Adipocyte (in vitro differentiated cells): ENCODE measurements around the gene GANAB.

ENCODE experiments used
- DNase-seq: peaks from one replicate; pipeline ENCODE4 v3.0.0-alpha.2; 2015; ENCODE audit warnings: low read depth
- H3K27me3 ChIP-seq: replicated peaks from 2 replicates; pipeline ENCODE4 v1.7.0; 2013; ENCODE audit warnings: mild to moderate bottlenecking, low read length, moderate library complexity; ENCODE audit not compliant: control insufficient read depth, insufficient read depth
- H3K36me3 ChIP-seq: 2 replicates; pipeline ENCODE4 v1.7.0; 2013; ENCODE audit warnings: low read length, mild to moderate bottlenecking, moderate library complexity; ENCODE audit not compliant: control insufficient read depth, insufficient read depth, severe bottlenecking
- H3K4me1 ChIP-seq: 2 replicates; pipeline ENCODE4 v1.7.0; 2013; ENCODE audit warnings: mild to moderate bottlenecking, low read length, moderate library complexity; ENCODE audit not compliant: control insufficient read depth, insufficient read depth
- H3K4me3 ChIP-seq: 2 replicates; pipeline ENCODE4 v1.7.0; 2013; ENCODE audit warnings: mild to moderate bottlenecking, low read length, moderate library complexity
- H3K9ac ChIP-seq: 2 replicates; pipeline ENCODE4 v1.7.0; 2013; ENCODE audit warnings: mild to moderate bottlenecking, low read length, moderate library complexity
- H3K9me3 ChIP-seq: 2 replicates; pipeline ENCODE4 v1.7.0; 2013; ENCODE audit warnings: mild to moderate bottlenecking, low read length, moderate library complexity; ENCODE audit not compliant: control insufficient read depth

The GANAB gene

DNA sequence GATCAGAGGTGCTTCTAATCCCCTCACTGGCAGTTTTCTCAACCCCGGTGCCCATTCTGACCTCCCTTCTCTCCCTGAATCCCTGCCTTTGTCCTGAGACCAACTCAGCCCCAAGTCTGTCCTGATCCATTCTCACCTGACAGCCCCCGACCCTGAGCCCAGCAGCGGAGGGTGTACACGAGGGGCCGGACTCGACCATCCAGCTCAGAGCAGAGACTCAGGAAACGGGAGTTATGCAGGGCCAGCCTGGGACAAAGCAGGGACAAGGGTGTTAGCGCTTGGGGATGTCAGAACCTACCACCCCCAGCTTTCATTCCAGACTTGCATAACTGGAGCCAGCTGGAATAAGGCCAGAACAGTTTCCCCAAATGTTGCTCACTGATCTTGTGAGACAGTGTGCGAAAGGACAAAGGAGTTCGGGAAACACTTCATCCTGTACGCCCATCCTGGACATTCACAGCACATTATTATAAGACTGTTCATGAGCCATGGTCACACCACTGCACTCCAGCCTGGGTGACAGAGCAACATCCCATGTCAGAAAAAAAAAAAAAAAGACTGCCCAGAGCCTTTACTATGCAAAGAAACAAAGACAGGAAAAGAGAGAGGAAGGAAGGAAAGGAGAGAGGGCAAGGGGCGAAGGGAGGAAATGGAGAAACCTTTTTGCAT lies 69.2 kb downstream of the GANAB start:
- Histone ChIP-seq H3K36me3 (peaks cover 27% of the 10 kb centered on the region), H3K9ac (peak overlapping the region; percentile 98), H3K4me1 (peaks cover 41% of the 10 kb centered on the region), H3K27me3 (no peaks in the 10 kb centered on the region), H3K4me3 (peak overlapping the region; percentile 43), H3K9me3 (no peaks in the 10 kb centered on the region)
- DNase-seq: no peak

DNA sequence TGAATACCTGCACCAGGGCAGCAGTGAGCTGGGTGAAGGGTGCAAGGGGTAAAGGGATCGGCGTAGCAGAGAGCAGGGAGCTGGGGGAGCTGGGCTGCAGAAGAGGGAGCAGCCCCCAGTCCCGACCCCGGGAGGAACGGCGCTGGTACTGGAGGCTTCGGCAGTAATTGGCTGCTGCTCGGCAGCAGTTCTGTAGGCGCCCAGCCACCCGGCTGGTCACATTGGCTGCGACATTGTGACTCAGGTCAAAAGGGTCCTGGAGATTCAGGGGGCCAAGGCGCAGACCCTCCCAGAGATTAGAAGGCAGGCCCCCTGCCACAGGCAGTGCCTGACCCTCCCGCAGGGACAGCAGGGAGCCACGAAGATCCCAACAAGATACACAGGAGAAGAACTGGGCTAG lies 70.6 kb downstream of the GANAB start:
- Histone ChIP-seq H3K9me3 (no peaks in the 10 kb centered on the region), H3K4me1 (peaks cover 52% of the 10 kb centered on the region), H3K4me3 (peak overlapping the region; percentile 94), H3K9ac (peak overlapping the region; percentile 98), H3K36me3 (peaks cover 33% of the 10 kb centered on the region), H3K27me3 (no peaks in the 10 kb centered on the region)
- DNase-seq: no peak

DNA sequence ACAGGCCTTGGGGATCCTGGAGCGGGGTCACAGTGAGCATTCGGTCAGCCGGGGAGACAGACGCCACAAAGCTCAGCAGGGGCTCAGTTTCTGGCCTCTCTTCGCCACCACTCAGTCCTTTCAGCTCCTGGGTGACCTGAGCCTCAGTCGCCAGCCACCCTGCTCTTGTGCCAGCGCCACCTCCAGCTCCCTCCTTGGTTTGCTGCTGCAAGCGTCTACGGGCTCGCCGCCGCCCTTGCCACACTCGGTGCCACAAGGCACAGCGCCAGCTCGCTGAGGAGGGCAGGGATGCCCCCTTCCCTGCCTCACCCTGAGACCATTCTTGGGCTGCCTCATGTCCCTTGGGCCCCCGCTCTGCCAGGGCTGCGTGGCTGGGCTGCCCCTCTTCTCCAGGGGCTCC lies 71.3 kb downstream of the GANAB start:
- Histone ChIP-seq H3K36me3 (peaks cover 38% of the 10 kb centered on the region), H3K4me3 (peak overlapping the region; percentile 94), H3K9me3 (no peaks in the 10 kb centered on the region), H3K9ac (peak overlapping the region; percentile 98), H3K27me3 (no peaks in the 10 kb centered on the region), H3K4me1 (peaks cover 57% of the 10 kb centered on the region)
- DNase-seq: no peak
